ENCODE measurements around the gene FAM174C. TPM values are rescaled to one million over a fixed set of nuclear protein-coding genes. Genes with fewer than 3 reads are reported as not detected.

The FAM174C gene
- total and polyA plus RNA-seq, 10 donors = 35.8 to 134 (median 46.6) TPM

GRCh38 chr19:1248139-1248785 is 27.1 kb upstream of the FAM174C start, which contains the start of gene MIDN:
MIDN (plus strand) TSS chr19:1248583; CDS start chr19:1250297, 1,714 bp downstream.
- peak; percentile 96 for DNase-seq
- peak within 1 kb of the TSS; percentile 97 to 100 (median 99) for H3K27ac ChIP-seq
- intact Hi-C loops (cut with DNase I; ENCODE audit: low total_unique reads) = no loop called here
- WGBS, 5 donors = 0 to 1% (median 0%) methylated on average over 13 to 60 of the region's 60 CpGs
- peaks cover 0 to 40% (median 13%) of the 10 kb centered on the region in 6 donors for H3K36me3 ChIP-seq
- peak within 1 kb of the TSS; percentile 67 to 99 (median 94) for H3K4me3 ChIP-seq
- no peaks in the 10 kb centered on the region for H3K9me3 ChIP-seq
- H3K4me1 ChIP-seq = peaks cover 35 to 74% (median 66%) of the 10 kb centered on the region in 6 donors
- TF ChIP-seq POLR2AphosphoS5 (IDR thresholded peaks at IDR 0.05) = peak; percentile 91 to 96 (median 93)
- peak; percentile 35 to 89 (median 74) for TF ChIP-seq POLR2A (IDR thresholded peaks at IDR 0.05)
- TF ChIP-seq CTCF (IDR thresholded peaks at IDR 0.05 in 8 of 11, conservative IDR thresholded peaks at IDR 0.05 in 3 of 11) = peak in 7 of 11 experiments; percentile 12 to 65 (median 36)
- H3K27me3 ChIP-seq (replicated peaks in 1 of 7) = no peaks in the 10 kb centered on the region

- Histone ChIP-seq H3K4me1 (peaks cover 35 to 74% (median 66%) of the 10 kb centered on the region in 6 donors), H3K9me3 (no peaks in the 10 kb centered on the region), H3K27me3 (replicated peaks in 1 of 7) (no peaks in the 10 kb centered on the region), H3K4me3 (peak overlapping the region; percentile 67 to 99 (median 94)), H3K27ac (peak overlapping the region; percentile 97 to 100 (median 99)), H3K36me3 (peaks cover 0 to 39% (median 17%) of the 10 kb centered on the region in 6 donors)
- peak; percentile 96 for DNase-seq
- intact Hi-C loops (cut with DNase I; ENCODE audit: low total_unique reads) = no loop called here
- WGBS, 5 donors = 0 to 2% (median 0%) methylated on average over 9 to 74 of the region's 74 CpGs
- peak in 1 of 3 donors; percentile 65 for TF ChIP-seq POLR2A (IDR thresholded peaks at IDR 0.05)
- TF ChIP-seq POLR2AphosphoS5 (IDR thresholded peaks at IDR 0.05) = peak in 1 of 3 donors; percentile 62
- TF ChIP-seq CTCF (IDR thresholded peaks at IDR 0.05 in 8 of 11, conservative IDR thresholded peaks at IDR 0.05 in 3 of 11) = peak; percentile 70 to 94 (median 86)
These were observed 26.5 kb upstream of the FAM174C start for GRCh38 chr19:1248786-1249297.

GRCh38 chr19:1249298-1249989 is 25.9 kb upstream of the FAM174C start:
- peak; percentile 97 for DNase-seq
- intact Hi-C loops (cut with DNase I; ENCODE audit: low total_unique reads) = no loop called here
- WGBS, 5 donors = 0 to 1% (median 0%) methylated on average over 25 to 102 of the region's 102 CpGs
- Histone ChIP-seq H3K9me3 (no peaks in the 10 kb centered on the region), H3K27ac (peak overlapping the region; percentile 97 to 100 (median 99)), H3K4me1 (peaks cover 35 to 74% (median 66%) of the 10 kb centered on the region in 6 donors), H3K36me3 (peaks cover 0 to 39% (median 23%) of the 10 kb centered on the region in 6 donors), H3K27me3 (replicated peaks in 1 of 7) (no peaks in the 10 kb centered on the region), H3K4me3 (peak overlapping the region; percentile 91 to 99 (median 98))
- TF ChIP-seq CTCF (IDR thresholded peaks at IDR 0.05 in 8 of 11, conservative IDR thresholded peaks at IDR 0.05 in 3 of 11) (peak in 1 of 11 experiments; percentile 17), POLR2A (IDR thresholded peaks at IDR 0.05) (peak; percentile 83 to 97 (median 93)), POLR2AphosphoS5 (IDR thresholded peaks at IDR 0.05) (peak; percentile 98 to 99 (median 98))

All from spleen (tissue), 11 donors.